WTC11 (cell line): Measurements from ENCODE around the gene MSI1.

ENCODE experiments used
- CTCF ChIP-seq: fragments of 200-600 bp; IDR thresholded peaks from 2 replicates; pipeline ENCODE4 v1.8.0; 2022; ENCODE audit warnings: antibody characterized with exemption
- E2F4 ChIP-seq: sonication (generic); formaldehyde crosslinking; IDR thresholded peaks from 2 replicates; pipeline ENCODE4 v1.8.1; 2022; ENCODE audit warnings: low read depth, mild to moderate bottlenecking, moderate library complexity, missing genetic modification reagents, borderline replicate concordance
- NFE2L1 ChIP-seq: sonication (generic); formaldehyde crosslinking; IDR thresholded peaks from 2 replicates; pipeline ENCODE4 v1.8.1; 2023; ENCODE audit warnings: missing genetic modification reagents
- NR2C2 ChIP-seq: sonication (generic); formaldehyde crosslinking; IDR thresholded peaks from 2 replicates; pipeline ENCODE4 v1.8.0; 2022; ENCODE audit warnings: mild to moderate bottlenecking, missing genetic modification reagents

GRCh38 chr12:120342175-120343038 is 26.6 kb downstream of the MSI1 start:
- TF ChIP-seq NR2C2 (CRISPR knock-in tag): no peak
- TF ChIP-seq NFE2L1: no peak
- no peak for TF ChIP-seq CTCF
- TF ChIP-seq E2F4 (CRISPR knock-in tag): no peak
